MM.1S (cell line): ENCODE data around the gene BCL2.

Experiments
- DNase-seq: peaks from one replicate; pipeline ENCODE4 v3.0.0-alpha.2; 2015
- H2AFZ ChIP-seq: fragments of 300-600 bp; sonication (generic); 2 replicates; pipeline ENCODE4 v1.6.0; 2016; ENCODE audit warnings: antibody characterized with exemption, low read length
- H3F3A ChIP-seq: fragments of 300-600 bp; sonication (generic); 2 replicates; pipeline ENCODE4 v1.6.1; 2016; ENCODE audit warnings: mild to moderate bottlenecking, antibody characterized with exemption, low read length, moderate library complexity, mixed read lengths; ENCODE audit not compliant: insufficient read depth
- H3K27ac ChIP-seq: fragments of 300-600 bp; sonication (generic); 2 replicates; pipeline ENCODE4 v1.5.1; 2016; ENCODE audit warnings: mild to moderate bottlenecking, low read length
- H3K27me3 ChIP-seq: fragments of 300-600 bp; sonication (generic); replicated peaks from 2 replicates; pipeline ENCODE4 v1.6.0; 2016; ENCODE audit warnings: low read length; ENCODE audit not compliant: insufficient read depth
- H3K36me3 ChIP-seq: fragments of 300-600 bp; sonication (generic); replicated peaks from 2 replicates; pipeline ENCODE4 v1.6.1; 2016; ENCODE audit warnings: mild to moderate bottlenecking, low read length, mixed read lengths; ENCODE audit not compliant: insufficient read depth
- H3K4me1 ChIP-seq: fragments of 300-600 bp; sonication (generic); 2 replicates; pipeline ENCODE4 v1.6.1; 2016; ENCODE audit warnings: low read length, mixed read lengths
- H3K4me2 ChIP-seq: fragments of 300-600 bp; sonication (generic); 2 replicates; pipeline ENCODE4 v1.6.0; 2016; ENCODE audit warnings: low read depth, low read length
- H3K4me3 ChIP-seq: fragments of 300-600 bp; sonication (generic); 2 replicates; pipeline ENCODE4 v1.5.1; 2016; ENCODE audit warnings: low read length, mixed read lengths
- H3K79me2 ChIP-seq: fragments of 300-600 bp; sonication (generic); 2 replicates; pipeline ENCODE4 v1.6.1; 2016; ENCODE audit warnings: mixed run types, low read length, mixed read lengths
- H3K9ac ChIP-seq: fragments of 300-600 bp; sonication (generic); 2 replicates; pipeline ENCODE4 v1.6.1; 2016; ENCODE audit warnings: low read length, mixed read lengths
- H3K9me2 ChIP-seq: fragments of 300-600 bp; sonication (generic); replicated peaks from 2 replicates; pipeline ENCODE4 v1.6.1; 2016; ENCODE audit warnings: mild to moderate bottlenecking, low read length, mixed read lengths; ENCODE audit not compliant: insufficient read depth
- H3K9me3 ChIP-seq: fragments of 300-600 bp; sonication (generic); replicated peaks from 2 replicates; pipeline ENCODE4 v1.6.1; 2016; ENCODE audit warnings: mild to moderate bottlenecking, low read length, mixed read lengths; ENCODE audit not compliant: insufficient read depth
- H4K20me1 ChIP-seq: fragments of 300-600 bp; sonication (generic); 2 replicates; pipeline ENCODE4 v1.6.1; 2016; ENCODE audit warnings: mild to moderate bottlenecking, low read length, moderate library complexity, mixed read lengths; ENCODE audit not compliant: insufficient read depth
- EZH2 ChIP-seq: fragments of 300-600 bp; sonication (generic); optimal IDR thresholded peaks from 2 replicates; pipeline ENCODE3; 2017; ENCODE audit warnings: low read depth, mild to moderate bottlenecking, antibody characterized with exemption, low read length, mixed read lengths
- EZH2phosphoT487 ChIP-seq: fragments of 300-600 bp; sonication (generic); IDR thresholded peaks from 2 replicates; pipeline ENCODE4 v1.6.1; 2018; ENCODE audit warnings: antibody characterized with exemption, low read length
- TF ChIP-seq, protein P1 (sequence below): fragments of 300-600 bp; sonication (generic); IDR thresholded peaks from 2 replicates; pipeline ENCODE4 v1.5.1; 2016; ENCODE audit warnings: antibody characterized with exemption, low read length, mixed read lengths

BCL2 gene

DNA sequence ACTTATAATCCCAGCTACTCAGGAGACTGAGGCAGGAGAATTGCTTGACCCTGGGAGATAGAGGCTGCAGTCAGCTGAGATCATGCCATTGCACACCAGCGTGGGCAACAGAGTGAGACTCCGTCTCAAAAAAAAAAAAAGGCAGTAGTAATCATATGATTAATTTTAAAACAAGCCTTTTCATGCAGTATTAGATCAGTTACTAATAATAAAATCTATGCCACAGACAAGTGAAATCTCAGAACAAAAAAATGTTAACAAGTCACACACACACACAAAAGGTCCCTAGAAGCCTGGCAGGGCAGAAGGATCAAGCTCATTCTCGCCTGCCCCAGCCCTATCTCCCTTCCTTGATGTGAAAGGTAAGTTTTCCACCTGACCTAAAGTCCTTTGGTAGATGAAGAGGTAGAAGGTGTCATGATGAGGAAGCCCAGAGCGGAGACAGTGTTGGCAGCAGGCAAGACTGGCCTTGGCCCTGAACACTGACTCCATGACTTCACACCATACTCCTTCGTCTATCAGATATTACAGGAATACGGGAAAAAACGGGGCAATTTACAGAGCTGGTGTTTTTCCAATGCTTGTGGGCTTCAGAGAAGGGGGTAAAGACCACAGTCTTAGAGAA is 36.8 kb upstream of the BCL2 start:
- H3K9ac ChIP-seq, result no peak overlapping the region
- H3K9me3 ChIP-seq, result no peaks in the 10 kb centered on the region
- H3K4me1 ChIP-seq, result no peaks in the 10 kb centered on the region
- H4K20me1 ChIP-seq, result no peaks in the 10 kb centered on the region
- H3K27me3 ChIP-seq, result no peaks in the 10 kb centered on the region
- TF ChIP-seq EZH2phosphoT487 (no peak), EZH2 (no peak)
- TF ChIP-seq, protein P1, sequence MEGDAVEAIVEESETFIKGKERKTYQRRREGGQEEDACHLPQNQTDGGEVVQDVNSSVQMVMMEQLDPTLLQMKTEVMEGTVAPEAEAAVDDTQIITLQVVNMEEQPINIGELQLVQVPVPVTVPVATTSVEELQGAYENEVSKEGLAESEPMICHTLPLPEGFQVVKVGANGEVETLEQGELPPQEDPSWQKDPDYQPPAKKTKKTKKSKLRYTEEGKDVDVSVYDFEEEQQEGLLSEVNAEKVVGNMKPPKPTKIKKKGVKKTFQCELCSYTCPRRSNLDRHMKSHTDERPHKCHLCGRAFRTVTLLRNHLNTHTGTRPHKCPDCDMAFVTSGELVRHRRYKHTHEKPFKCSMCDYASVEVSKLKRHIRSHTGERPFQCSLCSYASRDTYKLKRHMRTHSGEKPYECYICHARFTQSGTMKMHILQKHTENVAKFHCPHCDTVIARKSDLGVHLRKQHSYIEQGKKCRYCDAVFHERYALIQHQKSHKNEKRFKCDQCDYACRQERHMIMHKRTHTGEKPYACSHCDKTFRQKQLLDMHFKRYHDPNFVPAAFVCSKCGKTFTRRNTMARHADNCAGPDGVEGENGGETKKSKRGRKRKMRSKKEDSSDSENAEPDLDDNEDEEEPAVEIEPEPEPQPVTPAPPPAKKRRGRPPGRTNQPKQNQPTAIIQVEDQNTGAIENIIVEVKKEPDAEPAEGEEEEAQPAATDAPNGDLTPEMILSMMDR, result no peak
- no peaks in the 10 kb centered on the region for H3K79me2 ChIP-seq
- H2AFZ ChIP-seq, result no peak overlapping the region
- H3K4me2 ChIP-seq, result no peak overlapping the region
- H3F3A ChIP-seq, result no peaks in the 10 kb centered on the region
- H3K36me3 ChIP-seq, result peaks cover 10% of the 10 kb centered on the region; the same call in 1 of the 2 replicates
- H3K4me3 ChIP-seq, result no peak overlapping the region
- H3K27ac ChIP-seq, result no peak overlapping the region
- DNase-seq, result no peak
- no peaks in the 10 kb centered on the region for H3K9me2 ChIP-seq

DNA sequence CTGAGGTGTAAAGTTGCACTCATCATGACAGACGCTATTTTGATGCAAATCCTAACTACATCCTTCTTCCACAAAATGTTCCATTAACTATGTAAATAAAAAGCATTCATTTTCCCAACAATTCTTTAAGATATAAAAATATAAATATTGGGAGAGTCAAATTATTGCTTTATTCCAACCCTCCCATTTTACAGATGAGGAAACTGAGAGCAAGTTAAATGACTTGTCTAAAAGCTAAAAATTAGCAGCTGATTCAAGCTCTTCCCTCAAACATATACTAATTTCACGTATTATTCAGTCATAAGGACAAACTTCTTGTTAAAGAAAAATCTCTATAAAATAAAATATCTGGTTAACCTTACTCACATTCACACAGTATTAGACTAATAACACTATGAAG is 30.7 kb upstream of the BCL2 start:
- no peak overlapping the region for H3K4me3 ChIP-seq
- H3K4me2 ChIP-seq, result no peak overlapping the region
- DNase-seq, result no peak
- H3K36me3 ChIP-seq, result peaks cover 10% of the 10 kb centered on the region
- no peaks in the 10 kb centered on the region for H4K20me1 ChIP-seq
- peaks cover 23% of the 10 kb centered on the region for H3K4me1 ChIP-seq
- no peak for TF ChIP-seq EZH2phosphoT487
- TF ChIP-seq EZH2, result no peak
- TF ChIP-seq, protein P1, result no peak
- H3F3A ChIP-seq, result peaks cover 21% of the 10 kb centered on the region
- H3K79me2 ChIP-seq, result no peaks in the 10 kb centered on the region
- H3K9me2 ChIP-seq, result no peaks in the 10 kb centered on the region
- no peak overlapping the region for H3K9ac ChIP-seq
- no peaks in the 10 kb centered on the region for H3K27me3 ChIP-seq
- no peaks in the 10 kb centered on the region for H3K9me3 ChIP-seq
- H2AFZ ChIP-seq, result no peak overlapping the region
- H3K27ac ChIP-seq, result no peak overlapping the region

DNA sequence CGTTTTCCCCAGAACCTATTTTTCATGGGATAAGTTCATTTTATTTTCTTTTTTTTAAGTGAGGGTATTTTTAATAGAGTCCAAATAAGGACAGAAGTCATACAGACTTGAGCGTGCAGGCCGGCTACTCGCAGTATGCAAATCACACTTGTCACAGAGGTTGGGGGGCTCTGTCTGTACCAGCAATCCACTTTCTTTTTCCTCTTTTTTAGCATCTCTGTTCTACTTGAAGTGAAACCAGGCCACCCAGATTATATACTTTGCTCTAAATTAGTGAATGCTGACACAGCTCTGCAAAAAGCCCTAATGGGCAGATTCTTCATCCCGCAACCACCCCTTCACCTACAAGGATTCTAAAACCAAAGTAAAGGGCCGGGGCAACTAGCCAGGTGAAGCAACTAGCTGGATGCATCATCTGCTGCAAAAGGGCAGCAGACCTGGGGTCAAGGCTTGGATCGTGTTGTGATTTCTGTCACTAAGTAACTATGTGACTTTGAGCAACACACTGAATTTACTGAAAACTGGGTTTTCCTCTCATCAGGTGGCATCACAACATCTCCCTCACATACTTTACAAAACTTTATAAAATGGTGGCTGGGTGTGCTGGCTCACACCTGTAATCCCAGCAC is 29.1 kb upstream of the BCL2 start:
- Histone ChIP-seq H3K4me2 (peak overlapping the region; percentile 53), H3K9me2 (no peaks in the 10 kb centered on the region), H2AFZ (peak overlapping the region; percentile 62), H3F3A (peaks cover 21% of the 10 kb centered on the region), H3K36me3 (peaks cover 7% of the 10 kb centered on the region), H3K79me2 (no peaks in the 10 kb centered on the region), H3K9ac (no peak overlapping the region; the same call in 1 of the 2 replicates), H3K9me3 (no peaks in the 10 kb centered on the region), H3K27me3 (no peaks in the 10 kb centered on the region), H4K20me1 (no peaks in the 10 kb centered on the region), H3K4me3 (peak overlapping the region; percentile 25; the same call in 1 of the 2 replicates), H3K4me1 (peaks cover 23% of the 10 kb centered on the region), H3K27ac (peak overlapping the region; percentile 69)
- peak; percentile 84 for DNase-seq
- no peak for TF ChIP-seq EZH2phosphoT487
- no peak for TF ChIP-seq EZH2
- TF ChIP-seq, protein P1, result no peak
